ENCODE measurements around the gene PHF23. TPM values are rescaled to one million over a fixed set of nuclear protein-coding genes. Genes with fewer than 3 reads are reported as not detected.

Gene PHF23
- total RNA-seq, 1 donor from 2014 or later = 78.0 TPM

DNA sequence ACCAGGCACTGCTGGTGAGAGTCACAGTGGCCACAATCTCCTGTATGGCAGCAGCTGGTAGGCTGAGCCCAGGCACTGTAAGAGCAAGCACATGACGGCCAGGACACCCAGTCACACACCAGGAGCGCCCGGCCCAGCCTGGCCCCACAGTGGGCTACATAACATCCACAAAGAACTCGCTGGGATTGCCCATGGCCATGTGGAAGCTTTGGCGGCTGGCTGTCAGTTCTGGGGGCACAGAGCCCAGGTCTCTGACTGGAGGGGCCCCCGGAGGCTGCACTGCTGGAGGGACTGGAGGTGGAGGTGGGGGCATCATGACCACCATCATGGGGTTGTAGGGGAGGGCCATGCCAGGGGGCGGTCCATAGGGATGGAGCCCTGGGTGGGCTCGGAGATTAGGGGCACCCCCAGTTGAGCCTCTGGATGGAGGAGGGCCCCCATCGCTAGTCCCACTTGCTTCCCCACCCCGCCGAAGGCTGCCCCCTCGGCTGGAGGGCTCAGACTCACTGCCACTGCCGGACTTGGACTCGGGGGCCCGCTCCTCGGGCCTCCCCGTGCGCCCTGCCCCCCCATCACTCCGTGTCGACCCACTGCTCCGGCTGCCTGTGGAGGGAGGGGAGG, 13.4 kb downstream of the PHF23 start:
- Histone ChIP-seq H3K4me3 (ENCODE audit: insufficient read depth, low read depth, low read length) (no peak overlapping the region), H2AFZ (ENCODE audit: low read depth, low read length) (no peak overlapping the region), H3K36me3 (ENCODE audit: insufficient read depth, low read length) (peaks cover 16% of the 10 kb centered on the region), H3K9me3 (ENCODE audit: insufficient read depth, low read depth, low read length) (no peaks in the 10 kb centered on the region), H3K27ac (ENCODE audit: low read depth, low read length) (no peak overlapping the region), H3K27me3 (ENCODE audit: insufficient read depth, low read length) (no peaks in the 10 kb centered on the region), H3K9ac (ENCODE audit: low read length) (no peak overlapping the region), H4K20me1 (ENCODE audit: insufficient read depth, low read length) (peaks cover 78% of the 10 kb centered on the region), H3K79me2 (ENCODE audit: insufficient read depth, low read length) (peaks cover 45% of the 10 kb centered on the region), H3K4me1 (ENCODE audit: insufficient read depth, low read length) (peaks cover 7% of the 10 kb centered on the region), H3K4me2 (ENCODE audit: low read length) (no peak overlapping the region)
- Mint-ChIP-seq H3K27ac (ENCODE audit: unreplicated experiment) (no peak overlapping the region), H3K36me3 (ENCODE audit: low read depth, unreplicated experiment) (peaks cover 31% of the 10 kb centered on the region), H3K9me3 (ENCODE audit: unreplicated experiment) (peaks cover under 1% of the 10 kb centered on the region), H3K27me3 (ENCODE audit: low read depth, unreplicated experiment) (no peaks in the 10 kb centered on the region), H3K4me3 (ENCODE audit: unreplicated experiment) (no peak overlapping the region), H3K4me1 (ENCODE audit: low read depth, unreplicated experiment) (peaks cover 18% of the 10 kb centered on the region)
- FAIRE-seq (no peak), DNase-seq (ENCODE audit: low read depth) (no peak)
- TF ChIP-seq, protein P1, sequence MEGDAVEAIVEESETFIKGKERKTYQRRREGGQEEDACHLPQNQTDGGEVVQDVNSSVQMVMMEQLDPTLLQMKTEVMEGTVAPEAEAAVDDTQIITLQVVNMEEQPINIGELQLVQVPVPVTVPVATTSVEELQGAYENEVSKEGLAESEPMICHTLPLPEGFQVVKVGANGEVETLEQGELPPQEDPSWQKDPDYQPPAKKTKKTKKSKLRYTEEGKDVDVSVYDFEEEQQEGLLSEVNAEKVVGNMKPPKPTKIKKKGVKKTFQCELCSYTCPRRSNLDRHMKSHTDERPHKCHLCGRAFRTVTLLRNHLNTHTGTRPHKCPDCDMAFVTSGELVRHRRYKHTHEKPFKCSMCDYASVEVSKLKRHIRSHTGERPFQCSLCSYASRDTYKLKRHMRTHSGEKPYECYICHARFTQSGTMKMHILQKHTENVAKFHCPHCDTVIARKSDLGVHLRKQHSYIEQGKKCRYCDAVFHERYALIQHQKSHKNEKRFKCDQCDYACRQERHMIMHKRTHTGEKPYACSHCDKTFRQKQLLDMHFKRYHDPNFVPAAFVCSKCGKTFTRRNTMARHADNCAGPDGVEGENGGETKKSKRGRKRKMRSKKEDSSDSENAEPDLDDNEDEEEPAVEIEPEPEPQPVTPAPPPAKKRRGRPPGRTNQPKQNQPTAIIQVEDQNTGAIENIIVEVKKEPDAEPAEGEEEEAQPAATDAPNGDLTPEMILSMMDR (IDR thresholded peaks at IDR 0.05; ENCODE audit: insufficient read depth, low read depth, low read length) = no peak
- no peak for TF ChIP-seq EZH2 (IDR thresholded peaks at IDR 0.05; ENCODE audit: insufficient read depth, low read length)

DNA sequence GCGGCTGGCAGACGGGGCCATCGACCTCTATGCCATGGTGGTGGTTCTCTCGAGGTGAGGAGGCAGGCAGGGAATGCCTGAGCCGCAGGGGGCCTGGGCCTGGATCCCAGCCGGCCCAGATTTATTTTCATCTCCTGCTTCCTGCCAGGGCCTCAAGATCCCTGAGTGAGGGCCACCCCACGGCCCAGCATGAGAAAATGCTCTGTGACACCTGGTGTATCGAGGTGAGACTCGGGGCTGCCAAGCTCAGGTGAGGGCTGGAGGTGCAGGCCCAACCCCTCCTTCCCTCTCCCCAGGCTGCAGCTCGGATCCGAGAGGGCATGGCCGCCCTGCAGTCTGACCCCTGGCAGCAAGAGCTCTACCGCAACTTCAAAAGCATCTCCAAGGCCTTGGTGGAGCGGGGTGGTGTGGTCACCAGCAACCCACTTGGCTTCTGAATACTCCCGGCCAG, 14.6 kb downstream of the PHF23 start:
- no peak for TF ChIP-seq EZH2 (IDR thresholded peaks at IDR 0.05; ENCODE audit: insufficient read depth, low read length)
- TF ChIP-seq, protein P1 (IDR thresholded peaks at IDR 0.05; ENCODE audit: insufficient read depth, low read depth, low read length) = no peak
- Mint-ChIP-seq H3K27me3 (ENCODE audit: low read depth, unreplicated experiment) (no peaks in the 10 kb centered on the region), H3K36me3 (ENCODE audit: low read depth, unreplicated experiment) (peaks cover 31% of the 10 kb centered on the region), H3K4me3 (ENCODE audit: unreplicated experiment) (no peak overlapping the region), H3K4me1 (ENCODE audit: low read depth, unreplicated experiment) (peaks cover 18% of the 10 kb centered on the region), H3K27ac (ENCODE audit: unreplicated experiment) (peak overlapping the region; percentile 75), H3K9me3 (ENCODE audit: unreplicated experiment) (no peaks in the 10 kb centered on the region)
- FAIRE-seq (no peak), DNase-seq (ENCODE audit: low read depth) (no peak)
- peaks cover 45% of the 10 kb centered on the region for H3K79me2 ChIP-seq (ENCODE audit: insufficient read depth, low read length)
- H3K4me3 ChIP-seq (ENCODE audit: insufficient read depth, low read depth, low read length) = no peak overlapping the region
- no peaks in the 10 kb centered on the region for H3K27me3 ChIP-seq (ENCODE audit: insufficient read depth, low read length)
- no peak overlapping the region for H2AFZ ChIP-seq (ENCODE audit: low read depth, low read length)
- no peak overlapping the region for H3K4me2 ChIP-seq (ENCODE audit: low read length)
- H4K20me1 ChIP-seq (ENCODE audit: insufficient read depth, low read length) = peaks cover 74% of the 10 kb centered on the region
- no peaks in the 10 kb centered on the region for H3K9me3 ChIP-seq (ENCODE audit: insufficient read depth, low read depth, low read length)
- no peak overlapping the region for H3K9ac ChIP-seq (ENCODE audit: low read length)
- H3K36me3 ChIP-seq (ENCODE audit: insufficient read depth, low read length) = peaks cover 16% of the 10 kb centered on the region
- peaks cover 13% of the 10 kb centered on the region for H3K4me1 ChIP-seq (ENCODE audit: insufficient read depth, low read length)
- no peak overlapping the region for H3K27ac ChIP-seq (ENCODE audit: low read depth, low read length)

DNA sequence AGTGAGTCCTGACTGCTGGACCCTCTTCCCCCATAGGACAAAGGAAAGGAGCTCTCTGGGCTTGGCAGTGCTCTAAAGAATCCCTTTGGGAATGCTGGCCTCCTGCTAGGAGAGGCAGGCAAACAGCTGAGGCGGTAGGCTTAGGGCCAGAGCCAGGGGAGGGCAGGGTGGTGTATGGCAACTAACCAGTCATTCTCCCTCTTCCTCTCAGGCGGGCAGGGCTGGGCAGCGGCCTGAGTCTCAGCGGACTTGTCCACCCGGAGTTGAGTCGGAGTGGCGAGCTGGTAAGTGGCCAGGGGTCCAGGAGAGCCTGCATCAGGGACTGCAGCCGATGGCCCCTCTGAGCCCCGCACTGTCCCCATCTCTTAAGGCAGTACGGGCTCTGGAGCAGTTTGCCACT, 15.1 kb downstream of the PHF23 start:
- TF ChIP-seq, protein P1 (IDR thresholded peaks at IDR 0.05; ENCODE audit: insufficient read depth, low read depth, low read length) = no peak
- no peak for TF ChIP-seq EZH2 (IDR thresholded peaks at IDR 0.05; ENCODE audit: insufficient read depth, low read length)
- Mint-ChIP-seq H3K4me1 (ENCODE audit: low read depth, unreplicated experiment) (peaks cover 23% of the 10 kb centered on the region), H3K36me3 (ENCODE audit: low read depth, unreplicated experiment) (peaks cover 31% of the 10 kb centered on the region), H3K27ac (ENCODE audit: unreplicated experiment) (no peak overlapping the region), H3K4me3 (ENCODE audit: unreplicated experiment) (peak overlapping the region; percentile 47), H3K9me3 (ENCODE audit: unreplicated experiment) (no peaks in the 10 kb centered on the region), H3K27me3 (ENCODE audit: low read depth, unreplicated experiment) (no peaks in the 10 kb centered on the region)
- Histone ChIP-seq H3K9ac (ENCODE audit: low read length) (no peak overlapping the region), H3K36me3 (ENCODE audit: insufficient read depth, low read length) (peaks cover 16% of the 10 kb centered on the region), H3K4me1 (ENCODE audit: insufficient read depth, low read length) (peaks cover 17% of the 10 kb centered on the region), H4K20me1 (ENCODE audit: insufficient read depth, low read length) (peaks cover 69% of the 10 kb centered on the region), H3K79me2 (ENCODE audit: insufficient read depth, low read length) (peaks cover 39% of the 10 kb centered on the region), H3K27ac (ENCODE audit: low read depth, low read length) (no peak overlapping the region), H3K4me2 (ENCODE audit: low read length) (no peak overlapping the region), H3K9me3 (ENCODE audit: insufficient read depth, low read depth, low read length) (no peaks in the 10 kb centered on the region), H3K4me3 (ENCODE audit: insufficient read depth, low read depth, low read length) (no peak overlapping the region), H2AFZ (ENCODE audit: low read depth, low read length) (no peak overlapping the region), H3K27me3 (ENCODE audit: insufficient read depth, low read length) (no peaks in the 10 kb centered on the region)
- FAIRE-seq (no peak), DNase-seq (ENCODE audit: low read depth) (no peak)
